ENCODE data around the gene RAB5B.
"Not testable (repeated sequence)": the region's sequence is repeated elsewhere in the genome, so short reads cannot be mapped to it uniquely, and the experiment has no call there.

GRCh38 chr12:56042430-56042813 is 68.5 kb downstream of the RAB5B start:
- not testable (repeated sequence) for TF ChIP-seq CTCF, POLR2A (IDR thresholded peaks at IDR 0.05)

Measured in testis (tissue), 2 donors.